C4-2B (cell line): ENCODE measurements around the gene SEPTIN11.

Source experiments
- ZFX ChIP-seq: fragments of 450-650 bp; IDR thresholded peaks from 2 replicates; pipeline ENCODE4 v1.6.1; 2017
- TF ChIP-seq, protein P1 (sequence below): fragments of 450-650 bp; conservative IDR thresholded peaks from 2 replicates; pipeline ENCODE4 v1.5.1; 2017; ENCODE audit warnings: mild to moderate bottlenecking

DNA sequence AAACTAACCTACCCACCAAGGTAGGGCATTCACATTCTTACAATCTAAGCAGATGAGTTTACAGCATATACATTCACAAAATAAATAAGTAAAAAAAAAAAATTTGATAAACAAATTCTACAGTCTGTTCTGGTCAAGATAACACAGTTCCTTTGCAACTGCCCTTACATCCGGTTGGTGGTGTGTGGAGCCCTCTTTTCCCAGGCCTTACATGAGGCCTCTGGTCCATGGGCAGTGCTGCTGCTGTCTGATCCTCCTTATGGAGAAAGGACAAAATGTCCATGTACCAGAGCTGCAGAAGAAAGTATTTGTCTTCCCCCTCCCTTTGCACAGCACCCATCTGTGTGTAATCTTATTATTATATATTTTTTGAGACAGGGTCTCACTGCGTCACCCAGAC, 2.2 kb upstream of the SEPTIN11 start:
- TF ChIP-seq ZFX: no peak
- TF ChIP-seq, protein P1, sequence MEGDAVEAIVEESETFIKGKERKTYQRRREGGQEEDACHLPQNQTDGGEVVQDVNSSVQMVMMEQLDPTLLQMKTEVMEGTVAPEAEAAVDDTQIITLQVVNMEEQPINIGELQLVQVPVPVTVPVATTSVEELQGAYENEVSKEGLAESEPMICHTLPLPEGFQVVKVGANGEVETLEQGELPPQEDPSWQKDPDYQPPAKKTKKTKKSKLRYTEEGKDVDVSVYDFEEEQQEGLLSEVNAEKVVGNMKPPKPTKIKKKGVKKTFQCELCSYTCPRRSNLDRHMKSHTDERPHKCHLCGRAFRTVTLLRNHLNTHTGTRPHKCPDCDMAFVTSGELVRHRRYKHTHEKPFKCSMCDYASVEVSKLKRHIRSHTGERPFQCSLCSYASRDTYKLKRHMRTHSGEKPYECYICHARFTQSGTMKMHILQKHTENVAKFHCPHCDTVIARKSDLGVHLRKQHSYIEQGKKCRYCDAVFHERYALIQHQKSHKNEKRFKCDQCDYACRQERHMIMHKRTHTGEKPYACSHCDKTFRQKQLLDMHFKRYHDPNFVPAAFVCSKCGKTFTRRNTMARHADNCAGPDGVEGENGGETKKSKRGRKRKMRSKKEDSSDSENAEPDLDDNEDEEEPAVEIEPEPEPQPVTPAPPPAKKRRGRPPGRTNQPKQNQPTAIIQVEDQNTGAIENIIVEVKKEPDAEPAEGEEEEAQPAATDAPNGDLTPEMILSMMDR: no peak
